Fibroblast of skin of back (primary cell): Measurements from ENCODE around the gene DLEC1.
"Not testable (repeated sequence)": the region's sequence is repeated elsewhere in the genome, so short reads cannot be mapped to it uniquely, and the experiment has no call there.

Experiments
- DNase-seq: peaks from one replicate; pipeline ENCODE4 v3.0.0-alpha.2; 2013

The DLEC1 gene

GRCh38 chr3:38086496-38086895, 47.5 kb downstream of the DLEC1 start:
- no peak for DNase-seq

DNA sequence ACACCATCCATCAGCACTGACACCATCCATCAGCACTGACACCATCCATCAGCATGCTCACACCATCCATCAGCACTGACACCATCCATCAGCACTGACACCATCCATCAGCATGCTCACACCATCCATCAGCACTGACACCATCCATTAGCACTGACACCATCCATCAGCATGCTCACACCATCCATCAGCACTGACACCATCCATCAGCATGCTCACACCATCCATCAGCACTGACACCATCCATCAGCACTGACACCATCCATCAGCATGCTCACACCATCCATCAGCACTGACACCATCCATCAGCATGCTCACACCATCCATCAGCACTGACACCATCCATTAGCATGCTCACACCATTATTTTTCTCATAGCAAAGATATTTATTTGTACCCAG, 48.3 kb downstream of the DLEC1 start:
- not testable (repeated sequence) for DNase-seq

DNA sequence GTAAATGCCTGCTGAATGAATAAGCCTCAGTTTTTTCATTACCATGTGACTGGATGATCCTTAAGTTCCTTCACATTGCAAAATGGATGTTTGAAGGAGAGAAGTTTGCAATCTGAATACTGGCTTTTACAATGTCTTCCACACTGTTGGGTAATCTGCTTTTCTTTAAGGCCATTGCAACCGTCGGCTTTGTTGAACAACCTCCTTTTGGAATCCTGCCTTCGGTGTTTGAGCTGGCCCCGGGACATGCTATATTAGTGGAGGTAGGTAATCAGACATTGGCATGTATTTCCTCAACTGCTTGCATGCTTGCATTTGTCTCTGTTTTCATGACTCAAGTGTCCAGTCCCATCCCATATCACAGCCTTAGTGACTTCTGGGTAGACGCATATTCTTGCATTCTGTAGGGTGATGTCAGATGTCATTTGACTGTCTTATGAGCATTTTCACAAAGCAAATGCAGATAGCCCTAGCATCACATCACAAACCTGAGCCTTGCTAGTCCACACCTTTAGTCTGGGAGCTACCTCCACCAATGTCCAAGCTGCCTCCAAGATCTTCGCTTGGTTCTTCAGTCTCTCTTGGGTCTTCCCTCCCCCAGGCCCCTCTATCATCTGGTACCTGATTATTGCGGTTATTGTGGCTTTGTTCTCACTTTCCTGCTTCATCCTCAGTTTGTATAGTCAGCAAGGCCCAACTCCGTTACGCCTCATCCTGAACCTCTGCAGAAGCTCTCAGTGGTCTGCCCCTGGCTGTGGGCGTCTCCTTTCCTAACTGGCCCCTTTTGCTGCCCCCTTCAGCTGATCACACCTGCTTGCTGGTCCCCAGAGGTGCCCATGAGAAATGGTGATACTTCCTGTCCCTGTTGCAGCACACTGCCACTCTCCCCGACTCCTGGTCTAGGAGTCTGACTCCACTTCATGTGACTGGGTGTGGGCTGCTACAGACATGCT, 49.4 kb downstream of the DLEC1 start:
- DNase-seq = no peak

DNA sequence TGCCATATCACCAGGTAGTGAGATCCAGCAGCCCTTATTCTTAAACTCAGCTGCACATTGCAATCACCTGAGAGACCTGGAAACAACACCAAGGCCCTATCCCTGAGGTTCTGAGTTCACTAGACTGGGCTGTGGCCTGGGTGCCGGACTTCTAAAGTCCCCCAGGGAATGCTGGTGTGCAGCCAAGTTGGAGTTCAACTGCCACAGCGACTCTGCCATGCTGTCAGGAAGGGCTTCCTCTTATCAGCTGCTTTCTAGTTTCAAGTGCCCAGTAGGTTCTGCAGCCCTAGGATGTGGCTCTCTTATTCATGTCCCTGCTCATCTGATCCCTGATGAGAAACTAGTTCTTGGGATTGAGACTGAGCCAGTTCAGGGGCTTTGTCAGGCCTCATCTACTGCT, 50.2 kb downstream of the DLEC1 start:
- DNase-seq = no peak

DNA sequence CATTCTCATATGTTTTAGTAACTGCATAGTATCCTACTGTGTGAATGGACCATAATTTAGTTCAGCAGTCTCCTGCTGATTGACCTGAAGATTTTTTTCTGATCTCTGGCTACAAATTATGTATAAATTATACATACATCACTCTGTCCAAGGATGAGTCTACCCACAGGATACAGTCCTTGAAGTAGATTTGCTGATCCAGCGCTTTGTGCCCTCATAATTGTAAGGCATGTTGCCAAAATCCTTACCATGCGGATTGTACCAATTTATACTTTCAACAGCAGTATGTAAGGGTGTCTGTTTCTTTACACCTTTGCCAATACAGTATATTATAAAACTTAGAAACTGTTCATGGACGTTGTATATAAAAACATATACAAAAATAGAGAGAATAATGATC, 51.4 kb downstream of the DLEC1 start:
- no peak for DNase-seq

- no peak for DNase-seq
Observed at GRCh38 chr3:38094999-38095398, 56.0 kb downstream of the DLEC1 start.

DNA sequence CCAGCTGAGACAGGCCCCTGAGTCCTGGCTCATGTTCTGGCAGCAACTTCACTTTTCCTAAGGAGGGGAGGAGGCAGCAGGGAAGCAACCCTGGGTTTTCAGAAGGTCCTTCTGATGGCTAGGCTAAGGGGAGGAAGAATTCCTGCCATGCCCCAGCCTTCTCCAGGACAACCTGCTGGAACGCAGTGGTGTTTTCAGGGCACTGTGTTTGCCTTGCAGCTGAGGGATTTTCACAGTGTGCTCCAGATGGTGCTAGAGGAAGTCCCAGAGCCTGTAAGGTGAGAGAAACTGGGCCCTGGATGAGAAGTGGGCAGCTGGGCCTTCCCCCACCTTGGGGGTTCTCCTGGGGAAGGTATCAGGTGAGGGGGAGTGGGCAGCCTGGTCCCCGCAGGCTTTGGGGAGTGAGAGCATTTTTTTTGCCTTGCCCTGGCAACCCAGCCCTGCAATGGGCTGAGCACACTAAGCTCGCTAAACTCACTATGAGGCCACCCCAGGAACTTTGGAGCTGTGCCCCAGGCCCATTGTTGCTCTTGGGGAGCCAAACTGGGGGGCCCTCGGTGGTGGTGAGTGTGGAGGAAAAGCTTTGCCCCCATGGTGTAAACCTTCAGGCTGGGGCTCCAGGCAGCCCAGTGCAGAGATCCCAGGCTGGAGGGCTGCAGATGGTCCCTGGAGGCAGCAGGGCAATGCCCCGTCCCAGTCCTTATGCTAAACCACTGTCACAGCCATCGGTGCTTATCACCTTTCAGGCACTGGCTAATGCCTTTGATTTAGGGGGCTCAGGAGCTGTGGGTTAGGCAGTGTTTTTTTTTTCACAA, 56.9 kb downstream of the DLEC1 start:
- no peak for DNase-seq

DNA sequence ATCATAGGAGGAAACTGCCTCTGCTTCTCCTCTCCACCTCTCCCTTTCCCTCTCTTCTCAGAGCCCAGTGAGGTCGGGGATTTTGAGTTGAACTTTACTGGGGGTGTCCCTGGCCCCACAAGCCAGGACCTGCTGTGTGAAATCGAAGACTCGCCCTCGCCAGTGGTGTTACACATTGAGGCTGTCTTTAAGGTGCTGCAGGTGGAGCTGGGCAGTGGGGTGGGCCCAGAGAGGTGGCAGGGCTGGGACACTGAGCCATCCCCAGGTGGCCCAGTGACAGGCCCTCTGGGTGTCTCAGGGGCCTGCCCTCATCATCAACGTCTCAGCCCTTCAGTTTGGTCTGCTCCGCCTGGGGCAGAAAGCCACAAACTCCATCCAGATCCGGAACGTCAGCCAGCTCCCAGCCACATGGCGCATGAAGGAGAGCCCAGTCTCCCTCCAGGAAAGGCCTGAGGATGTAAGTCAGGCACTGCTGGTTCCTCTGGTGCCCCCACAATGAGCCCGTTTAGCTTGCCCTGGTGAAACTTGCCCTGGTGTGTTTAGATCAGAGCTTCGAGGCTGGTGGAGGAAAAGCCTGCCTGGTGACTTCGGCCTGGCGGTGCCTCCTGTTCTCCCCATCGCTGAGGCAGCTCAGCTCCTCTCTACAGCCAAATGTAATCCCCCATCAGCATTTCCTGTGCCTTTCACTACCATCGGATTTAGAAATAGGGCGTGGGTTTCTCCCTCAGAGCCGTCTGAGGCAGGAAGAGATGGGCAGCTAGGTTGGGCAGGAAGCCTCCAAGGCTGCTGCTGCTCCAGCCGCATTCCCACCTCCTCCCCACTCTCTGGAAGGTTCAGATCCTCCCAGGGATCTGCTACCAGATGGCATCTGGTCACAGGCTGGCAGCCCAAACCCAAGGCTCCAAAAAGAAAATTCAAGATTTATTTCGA, 58.7 kb downstream of the DLEC1 start:
- DNase-seq = no peak

- no peak for DNase-seq
Observed at GRCh38 chr3:38098376-38098723, 59.3 kb downstream of the DLEC1 start.

- DNase-seq = no peak
Observed at GRCh38 chr3:38099518-38099917, 60.5 kb downstream of the DLEC1 start.

DNA sequence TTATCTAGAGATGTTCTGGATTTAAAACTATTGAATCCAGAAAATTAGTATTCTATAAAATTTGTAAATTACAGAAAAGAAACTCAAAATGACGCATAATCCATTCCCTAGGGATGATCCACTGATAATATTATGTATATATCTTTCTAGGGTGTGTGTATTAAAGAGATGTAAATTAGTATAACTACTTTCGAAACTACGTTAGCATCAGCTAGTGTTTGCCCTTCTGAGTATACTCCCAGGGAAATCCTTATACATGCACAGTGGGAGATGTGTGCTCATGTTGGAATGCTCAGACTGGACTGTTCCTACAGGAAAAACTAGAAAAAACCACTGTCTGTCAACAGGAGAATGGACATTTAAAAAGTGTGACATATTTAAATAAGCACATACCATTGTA, 61.5 kb downstream of the DLEC1 start:
- DNase-seq = no peak

GRCh38 chr3:38101811-38102443, 62.9 kb downstream of the DLEC1 start:
- no peak for DNase-seq

GRCh38 chr3:38102444-38102814, 63.4 kb downstream of the DLEC1 start:
- DNase-seq = no peak

DNA sequence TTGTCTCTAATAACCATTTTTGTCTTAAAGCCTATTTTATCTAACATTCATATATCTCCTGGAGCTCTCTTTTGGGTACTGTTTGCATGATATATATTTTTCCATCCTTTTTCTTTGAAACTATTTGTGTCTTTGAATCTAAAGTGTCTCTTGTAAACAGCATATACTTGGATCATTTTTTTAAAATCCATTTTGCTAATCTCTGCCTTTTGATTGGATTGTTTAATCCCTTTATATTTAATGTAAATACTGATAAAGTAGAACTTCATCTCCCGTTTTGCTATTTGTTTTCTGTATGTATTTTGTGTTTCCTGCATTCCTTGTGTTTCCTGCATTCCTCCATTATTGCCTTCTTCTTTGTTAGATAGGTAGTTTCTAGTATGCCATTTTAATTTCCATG, 66.5 kb downstream of the DLEC1 start:
- DNase-seq = no peak

GRCh38 chr3:38107911-38108648, 69.1 kb downstream of the DLEC1 start:
- DNase-seq = no peak

DNA sequence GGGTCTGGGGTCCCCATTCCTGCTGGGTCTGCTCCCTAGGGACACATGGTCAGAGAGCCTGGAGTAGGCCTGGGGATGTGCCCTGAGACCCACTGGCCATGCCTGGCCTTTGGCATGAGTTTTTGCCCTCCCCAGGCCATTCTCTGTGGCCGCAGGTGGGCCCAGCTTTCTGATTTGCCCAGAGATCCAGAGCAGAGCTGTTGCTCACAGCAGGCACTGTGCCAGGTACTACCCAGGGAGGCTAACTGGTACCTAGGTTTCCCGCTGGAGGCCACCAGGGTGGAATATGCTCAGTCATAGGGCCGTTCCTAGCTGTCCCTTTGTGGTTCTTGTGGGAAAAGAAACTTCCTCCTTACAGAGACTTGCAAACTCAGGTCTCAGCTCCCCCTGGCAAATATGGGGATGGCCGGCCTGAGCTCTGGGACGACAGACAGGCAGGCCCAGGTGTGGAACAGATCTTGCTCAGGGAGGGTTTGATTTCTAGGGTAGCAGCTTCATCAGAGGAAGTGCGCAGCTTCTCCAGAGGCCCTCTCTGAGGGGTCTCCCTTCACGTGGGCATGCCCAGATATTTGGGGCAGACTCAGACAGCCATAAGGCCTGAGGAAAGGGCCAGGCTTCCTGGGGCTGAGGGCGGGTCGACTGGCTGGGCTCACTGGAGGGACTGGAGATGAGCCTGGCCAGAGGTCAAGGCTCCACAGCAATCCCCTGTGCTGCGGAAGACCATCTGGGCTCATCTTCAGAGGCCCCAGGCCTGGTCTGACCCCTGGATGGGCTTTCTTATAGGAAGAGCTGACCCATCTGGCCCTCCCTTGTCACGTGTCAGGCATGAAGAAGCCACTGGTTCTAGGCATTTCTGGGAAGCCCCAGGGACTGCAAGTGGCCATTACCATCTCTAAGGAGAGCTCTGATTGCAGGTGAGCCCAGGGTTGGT, 69.9 kb downstream of the DLEC1 start:
- DNase-seq = no peak

DNA sequence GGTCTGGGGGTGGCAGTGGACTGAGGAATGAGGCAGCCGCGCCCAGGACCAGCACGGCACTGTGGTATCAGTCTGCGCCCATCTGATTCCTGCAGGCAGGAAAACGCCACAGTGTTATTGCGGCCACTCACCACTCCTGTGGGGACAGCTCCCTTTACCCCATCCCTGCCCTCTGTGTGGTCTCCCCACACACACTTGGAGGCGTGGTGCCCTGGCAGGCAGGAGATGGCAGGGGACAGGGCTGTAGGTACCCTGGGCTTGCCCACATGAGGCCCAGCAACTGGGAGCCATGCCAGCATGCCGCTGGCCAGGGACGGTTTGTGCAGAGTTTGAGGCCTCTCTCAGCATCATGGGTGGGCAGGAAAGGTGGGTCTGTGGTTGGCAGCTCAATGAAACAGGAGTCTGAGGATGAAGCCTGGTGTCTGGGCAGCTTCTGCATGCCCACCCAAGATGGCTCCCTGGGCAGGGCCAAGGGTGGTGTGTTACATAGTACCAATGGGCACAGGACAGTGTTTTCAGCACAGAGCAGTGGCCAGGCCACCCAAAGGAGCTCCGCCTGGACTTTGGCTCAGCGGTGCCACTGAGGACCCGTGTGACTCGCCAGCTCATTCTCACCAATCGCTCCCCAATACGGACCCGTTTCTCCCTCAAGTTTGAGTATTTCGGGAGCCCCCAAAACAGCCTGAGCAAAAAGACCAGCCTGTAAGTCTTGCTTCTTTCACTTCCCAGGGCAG, 70.7 kb downstream of the DLEC1 start:
- DNase-seq = no peak

DNA sequence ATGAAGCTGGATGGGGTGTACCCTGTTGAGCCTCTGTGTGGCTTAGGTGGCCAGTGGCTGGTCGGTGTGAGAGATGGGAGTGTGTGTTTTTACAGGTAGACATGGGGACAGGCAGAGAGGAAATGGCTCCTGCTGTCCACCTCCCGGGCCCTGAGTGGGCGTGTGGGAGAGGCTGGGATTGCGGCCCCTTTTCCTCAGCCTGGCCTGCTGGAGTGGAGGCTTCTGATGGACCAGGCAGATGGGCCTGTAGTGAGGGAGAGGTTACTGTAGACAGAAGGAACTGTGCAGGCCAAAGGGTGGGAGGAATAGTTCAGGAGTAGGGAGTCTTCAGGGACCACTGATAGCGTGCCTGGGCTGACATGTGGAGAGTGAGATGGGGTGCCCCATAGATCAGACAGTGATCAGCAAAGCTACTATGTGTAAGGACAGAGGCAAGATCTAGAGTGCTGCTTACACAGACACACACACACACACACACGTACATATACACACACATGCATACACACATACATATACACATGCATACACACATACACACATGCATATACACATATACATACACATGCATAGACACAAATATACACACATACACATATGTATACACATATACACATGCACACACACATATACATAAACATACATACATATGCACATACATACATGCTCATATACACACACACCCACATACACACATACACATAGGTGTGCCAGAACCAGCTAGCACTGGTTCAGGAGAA, 71.5 kb downstream of the DLEC1 start:
- DNase-seq = no peak

DNA sequence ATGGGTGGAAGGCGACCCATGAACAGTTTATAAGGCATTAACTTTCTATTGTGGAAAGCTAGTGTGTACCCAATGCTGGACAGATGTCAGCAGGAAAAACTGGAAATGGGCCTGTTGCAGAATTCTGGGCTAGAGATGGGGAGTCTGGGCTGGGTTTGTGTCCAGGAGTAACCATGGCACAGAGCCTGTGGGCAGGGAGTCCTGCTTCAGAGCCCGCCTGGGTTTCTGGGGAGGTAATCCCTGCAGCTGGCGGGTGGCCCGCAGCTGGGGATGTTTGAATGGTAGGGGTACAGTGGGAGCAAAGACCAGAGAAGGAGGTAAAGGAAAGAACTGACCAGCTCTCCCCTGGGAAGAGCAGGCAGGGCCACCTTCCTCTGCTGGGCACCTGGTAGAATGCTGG, 72.2 kb downstream of the DLEC1 start:
- no peak for DNase-seq
